ENCODE results near the gene LCN2. TPM values are rescaled to one million over a fixed set of nuclear protein-coding genes. Genes with fewer than 3 reads are reported as not detected.

Gene LCN2
- total RNA-seq, 2 donors from 2014 or later = 30.5 to 43.7 TPM

- no peak overlapping the region for H3K27ac ChIP-seq
- H3K27me3 ChIP-seq (replicated peaks; ENCODE audit: insufficient read depth) = no peaks in the 10 kb centered on the region
- 94% methylated on average over 20 of the region's 21 CpGs for WGBS
- peaks cover 17 to 33% of the 10 kb centered on the region in 2 donors for H3K36me3 ChIP-seq
- intact Hi-C loops (cut with DNase I) = no loop called here
- H3K4me3 ChIP-seq = no peak overlapping the region
- H3K9me3 ChIP-seq = no peaks in the 10 kb centered on the region
- peaks cover under 1% of the 10 kb centered on the region for H3K4me1 ChIP-seq (replicated peaks)
- DNase-seq (ENCODE audit: low spot score) = no peak
- TF ChIP-seq POLR2AphosphoS5 (IDR thresholded peaks at IDR 0.05) = no peak
- TF ChIP-seq CTCF (IDR thresholded peaks at IDR 0.05) = no peak
- no peak for TF ChIP-seq POLR2A (IDR thresholded peaks at IDR 0.05)
Observed at GRCh38 chr9:128105538-128106175, 43.6 kb upstream of the LCN2 start.

GRCh38 chr9:128106181-128106939, 42.9 kb upstream of the LCN2 start:
- TF ChIP-seq POLR2A (IDR thresholded peaks at IDR 0.05) = no peak
- TF ChIP-seq CTCF (IDR thresholded peaks at IDR 0.05) = no peak
- no peak for TF ChIP-seq POLR2AphosphoS5 (IDR thresholded peaks at IDR 0.05)
- no peaks in the 10 kb centered on the region for H3K9me3 ChIP-seq
- no peaks in the 10 kb centered on the region for H3K27me3 ChIP-seq (replicated peaks; ENCODE audit: insufficient read depth)
- peaks cover 17 to 33% of the 10 kb centered on the region in 2 donors for H3K36me3 ChIP-seq
- intact Hi-C loops (cut with DNase I) = no loop called here
- no peak overlapping the region for H3K27ac ChIP-seq
- no peak for DNase-seq (ENCODE audit: low spot score)
- H3K4me3 ChIP-seq = no peak overlapping the region
- no peaks in the 10 kb centered on the region for H3K4me1 ChIP-seq (replicated peaks)
- WGBS = 88% methylated on average over 23 of the region's 23 CpGs

- 97% methylated on average over 18 of the region's 23 CpGs for WGBS
- no peak for TF ChIP-seq CTCF (IDR thresholded peaks at IDR 0.05)
- H3K36me3 ChIP-seq = peaks cover 17 to 33% of the 10 kb centered on the region in 2 donors
Observed at GRCh38 chr9:128106940-128107467, 42.2 kb upstream of the LCN2 start.

GRCh38 chr9:128107468-128108268, 41.6 kb upstream of the LCN2 start:
- H3K27me3 ChIP-seq (replicated peaks; ENCODE audit: insufficient read depth) = no peaks in the 10 kb centered on the region
- 80% methylated on average over 18 of the region's 18 CpGs for WGBS
- no peak overlapping the region for H3K27ac ChIP-seq
- H3K4me1 ChIP-seq (replicated peaks) = no peaks in the 10 kb centered on the region
- no peaks in the 10 kb centered on the region for H3K9me3 ChIP-seq
- TF ChIP-seq POLR2A (IDR thresholded peaks at IDR 0.05) (no peak), POLR2AphosphoS5 (IDR thresholded peaks at IDR 0.05) (no peak), CTCF (IDR thresholded peaks at IDR 0.05) (no peak)
- DNase-seq (ENCODE audit: low spot score) = no peak
- intact Hi-C loops (cut with DNase I) = no loop called here
- no peak overlapping the region for H3K4me3 ChIP-seq
- H3K36me3 ChIP-seq = peaks cover 17 to 33% of the 10 kb centered on the region in 2 donors

More at GRCh38 chr9:128106940-128107467, 42.2 kb upstream of the LCN2 start:
- H3K9me3 ChIP-seq = no peaks in the 10 kb centered on the region
- no peaks in the 10 kb centered on the region for H3K4me1 ChIP-seq (replicated peaks)
- no peak for DNase-seq (ENCODE audit: low spot score)
- no peak overlapping the region for H3K4me3 ChIP-seq
- no peak overlapping the region for H3K27ac ChIP-seq
- intact Hi-C loops (cut with DNase I) = no loop called here
- no peaks in the 10 kb centered on the region for H3K27me3 ChIP-seq (replicated peaks; ENCODE audit: insufficient read depth)
